ENCODE measurements around the gene SEMA5A. TPM values are rescaled to one million over a fixed set of nuclear protein-coding genes. Genes with fewer than 3 reads are reported as not detected.

The SEMA5A gene
- total RNA-seq, 1 donor from 2014 or later = 43.2 TPM

GRCh38 chr5:9514968-9515367 lies 30.9 kb downstream of the SEMA5A start:
- no peak for TF ChIP-seq CTCF (IDR thresholded peaks at IDR 0.05; ENCODE audit: borderline replicate concordance)
- H3K4me1 ChIP-seq = peaks cover 72% of the 10 kb centered on the region
- no peaks in the 10 kb centered on the region for H3K36me3 ChIP-seq
- DNase-seq = no peak
- no peak overlapping the region for H3K4me3 ChIP-seq
- H3K9me3 ChIP-seq (replicated peaks) = no peaks in the 10 kb centered on the region
- H3K27me3 ChIP-seq (ENCODE audit: low read depth) = no peaks in the 10 kb centered on the region
- H3K27ac ChIP-seq (replicated peaks) = peak overlapping the region; percentile 83
- intact Hi-C loops (cut with micrococcal nuclease) = no loop called here

GRCh38 chr5:9513827-9514226 lies 32.0 kb downstream of the SEMA5A start:
- no peaks in the 10 kb centered on the region for H3K36me3 ChIP-seq
- TF ChIP-seq CTCF (IDR thresholded peaks at IDR 0.05; ENCODE audit: borderline replicate concordance) = peak; percentile 26
- no peaks in the 10 kb centered on the region for H3K9me3 ChIP-seq (replicated peaks)
- intact Hi-C loops (cut with micrococcal nuclease) = no loop called here
- no peaks in the 10 kb centered on the region for H3K27me3 ChIP-seq (ENCODE audit: low read depth)
- H3K4me1 ChIP-seq = peaks cover 64% of the 10 kb centered on the region
- peak overlapping the region; percentile 83 for H3K27ac ChIP-seq (replicated peaks)
- DNase-seq = no peak
- no peak overlapping the region for H3K4me3 ChIP-seq

GRCh38 chr5:9512457-9512856 lies 33.4 kb downstream of the SEMA5A start:
- H3K4me1 ChIP-seq = peaks cover 55% of the 10 kb centered on the region
- DNase-seq = no peak
- TF ChIP-seq CTCF (IDR thresholded peaks at IDR 0.05; ENCODE audit: borderline replicate concordance) = no peak
- intact Hi-C loops (cut with micrococcal nuclease) = no loop called here
- no peaks in the 10 kb centered on the region for H3K9me3 ChIP-seq (replicated peaks)
- H3K27me3 ChIP-seq (ENCODE audit: low read depth) = no peaks in the 10 kb centered on the region
- no peak overlapping the region for H3K4me3 ChIP-seq
- no peaks in the 10 kb centered on the region for H3K36me3 ChIP-seq
- peak overlapping the region; percentile 5 for H3K27ac ChIP-seq (replicated peaks)

DNA sequence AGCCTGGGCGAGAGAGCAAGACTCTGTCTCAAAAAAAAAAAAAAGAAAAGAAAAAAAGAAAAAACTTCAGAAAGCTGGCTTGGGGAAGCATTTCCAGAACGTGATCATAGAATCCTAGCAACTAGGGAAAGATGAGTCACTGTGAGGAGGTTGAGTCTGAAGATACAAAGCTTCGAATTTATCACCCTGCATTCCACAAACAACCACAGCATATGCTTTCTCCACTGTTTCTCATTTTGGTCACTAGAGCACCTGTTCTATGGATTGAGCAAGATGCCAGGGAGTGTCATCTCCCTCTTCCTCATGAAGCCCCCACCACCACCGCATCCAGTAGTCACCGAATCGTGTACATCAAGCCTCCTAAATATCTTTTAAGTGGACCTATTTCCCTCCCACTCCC lies 37.9 kb downstream of the SEMA5A start:
- intact Hi-C loops (cut with micrococcal nuclease) = no loop called here

GRCh38 chr5:9505225-9505624 lies 40.6 kb downstream of the SEMA5A start:
- no peak overlapping the region for H3K27ac ChIP-seq (replicated peaks)
- DNase-seq = no peak
- H3K4me1 ChIP-seq = peaks cover 36% of the 10 kb centered on the region

More for the DNA sequence above, 37.9 kb downstream of the SEMA5A start:
- TF ChIP-seq CTCF (IDR thresholded peaks at IDR 0.05; ENCODE audit: borderline replicate concordance) = no peak
- DNase-seq = no peak
- H3K36me3 ChIP-seq = no peaks in the 10 kb centered on the region
- H3K27me3 ChIP-seq (ENCODE audit: low read depth) = no peaks in the 10 kb centered on the region
- H3K27ac ChIP-seq (replicated peaks) = no peak overlapping the region
- H3K4me3 ChIP-seq = no peak overlapping the region
- peaks cover 34% of the 10 kb centered on the region for H3K4me1 ChIP-seq
- H3K9me3 ChIP-seq (replicated peaks) = no peaks in the 10 kb centered on the region

More at GRCh38 chr5:9505225-9505624, 40.6 kb downstream of the SEMA5A start:
- intact Hi-C loops (cut with micrococcal nuclease) = no loop called here
- no peak for TF ChIP-seq CTCF (IDR thresholded peaks at IDR 0.05; ENCODE audit: borderline replicate concordance)
- Histone ChIP-seq H3K36me3 (no peaks in the 10 kb centered on the region), H3K27me3 (ENCODE audit: low read depth) (no peaks in the 10 kb centered on the region), H3K4me3 (no peak overlapping the region), H3K9me3 (replicated peaks) (no peaks in the 10 kb centered on the region)
